SK-N-SH (cell line): ENCODE results near the gene TRAF4. TPM values are rescaled to one million over a fixed set of nuclear protein-coding genes. Genes with fewer than 3 reads are reported as not detected.

Experiments
- CTCF ChIA-PET: fragments of 300-600, 350-600 bp; formaldehyde crosslinking; extraction: SDS; loops from one replicate; lab custom pipeline; 2021; lab: Yijun Ruan, JAX
- POLR2A ChIA-PET: fragments of 350-600 bp; sonication (Branson Sonifier 250); formaldehyde crosslinking; extraction: SDS; loops from one replicate; lab custom pipeline; 2020; ENCODE audit warnings: antibody characterized with exemption, inconsistent platforms; lab: Yijun Ruan, JAX
- DNase-seq: peaks from one replicate; pipeline ENCODE4 v3.0.0; 2012
- H2AFZ ChIP-seq: fragments of 200-600 bp; sonication (generic); 2 replicates; pipeline ENCODE4 v1.8.1; 2016; ENCODE audit warnings: antibody characterized with exemption, mild to moderate bottlenecking, low read depth
- H3F3A ChIP-seq: fragments of 200-600 bp; sonication (generic); replicated peaks from 2 replicates; pipeline ENCODE3; 2016; ENCODE audit warnings: antibody characterized with exemption, mild to moderate bottlenecking; ENCODE audit not compliant: insufficient read depth
- H3K27ac ChIP-seq, 2 experiments: fragments of 200-500 bp in 1 of 2; fragments of 200-600 bp in 1 of 2; sonication (Bioruptor generic) in 1 of 2; sonication (generic), shearing (Covaris generic) in 1 of 2; 2 replicates each; pipeline versions ENCODE4 v1.5.1 to v1.6.1; 2014 to 2016; ENCODE audit warnings: low read depth in 2 of 2, inconsistent platforms in 1 of 2, low read length in 1 of 2, mild to moderate bottlenecking in 1 of 2, mixed read lengths in 1 of 2
- H3K27me3 ChIP-seq: fragments of 200-600 bp; sonication (generic), shearing (Covaris generic); 2 replicates; pipeline ENCODE4 v1.6.1; 2016; ENCODE audit warnings: mixed run types; ENCODE audit not compliant: insufficient read depth
- H3K36me3 ChIP-seq, 2 experiments: fragments of 200-500 bp in 1 of 2; fragments of 200-600 bp in 1 of 2; sonication (Bioruptor generic) in 1 of 2; sonication (generic) in 1 of 2; replicated peaks in 1 of 2; 2 replicates each; pipeline versions ENCODE3 to v1.5.1; 2014 to 2016; ENCODE audit warnings: low read length in 1 of 2, mild to moderate bottlenecking in 1 of 2; ENCODE audit not compliant: insufficient read depth in 2 of 2, control insufficient read depth in 1 of 2
- H3K4me1 ChIP-seq, 2 experiments: fragments of 200-500 bp in 1 of 2; fragments of 200-600 bp in 1 of 2; sonication (Bioruptor generic) in 1 of 2; sonication (generic), shearing (Covaris generic) in 1 of 2; 2 replicates each; pipeline versions ENCODE4 v1.5.1 to v1.6.1; 2014 to 2016; ENCODE audit warnings: low read depth in 1 of 2, low read length in 1 of 2, mixed run types in 1 of 2; ENCODE audit not compliant: insufficient read depth in 2 of 2, control insufficient read depth in 1 of 2
- H3K4me2 ChIP-seq: fragments of 200-600 bp; sonication (generic), shearing (Covaris generic); 2 replicates; pipeline ENCODE4 v1.6.1; 2017; ENCODE audit warnings: mixed run types
- H3K4me3 ChIP-seq, 2 experiments: fragments of 200-500 bp in 1 of 2; fragments of 200-600 bp in 1 of 2; sonication (Bioruptor generic) in 1 of 2; sonication (generic), shearing (Covaris generic) in 1 of 2; 2 replicates each; pipeline versions ENCODE4 v1.5.1 to v1.8.1; 2014 to 2016; ENCODE audit warnings: low read depth in 2 of 2, inconsistent platforms in 1 of 2, low read length in 1 of 2, mild to moderate bottlenecking in 1 of 2, mixed read lengths in 1 of 2, moderate library complexity in 1 of 2
- H3K79me2 ChIP-seq: fragments of 200-600 bp; sonication (generic); 2 replicates; pipeline ENCODE4 v1.8.1; 2017; ENCODE audit warnings: mild to moderate bottlenecking; ENCODE audit not compliant: insufficient read depth
- H3K9ac ChIP-seq: fragments of 200-600 bp; sonication (generic); 2 replicates; pipeline ENCODE4 v1.6.1; 2017; ENCODE audit warnings: mixed run types
- H3K9me2 ChIP-seq: fragments of 200-600 bp; sonication (generic); 2 replicates; pipeline ENCODE4 v1.6.1; 2017; ENCODE audit warnings: mixed run types
- H3K9me3 ChIP-seq: fragments of 200-600 bp; sonication (generic); 2 replicates; pipeline ENCODE4 v1.6.1; 2017; ENCODE audit warnings: mixed run types, mild to moderate bottlenecking, moderate library complexity
- H4K20me1 ChIP-seq: fragments of 200-600 bp; sonication (generic); 2 replicates; pipeline ENCODE4 v1.6.1; 2017; ENCODE audit warnings: mild to moderate bottlenecking, mixed run types; ENCODE audit not compliant: insufficient read depth
- CTCF ChIP-seq: fragments of 200-600 bp; sonication (generic); IDR thresholded peaks from 2 replicates; pipeline ENCODE4 v1.6.1; 2017; ENCODE audit warnings: antibody characterized with exemption, mild to moderate bottlenecking, moderate library complexity
- ELF1 ChIP-seq: IDR thresholded peaks from 2 replicates; pipeline ENCODE4 v1.4.0; 2012
- EP300 ChIP-seq, 2 experiments: IDR thresholded peaks; 2 replicates each; pipeline versions ENCODE4 v1.4.0 to v1.6.1; 2012; ENCODE audit warnings: borderline replicate concordance in 1 of 2, low read depth in 1 of 2, low read length in 1 of 2
- FOSL2 ChIP-seq: IDR thresholded peaks from 2 replicates; pipeline ENCODE4 v1.4.0; 2012; ENCODE audit warnings: low read depth, mild to moderate bottlenecking, moderate library complexity, borderline replicate concordance
- FOXJ3 ChIP-seq: sonication (generic); formaldehyde crosslinking; IDR thresholded peaks from 2 replicates; pipeline ENCODE4 v1.5.1; 2020; ENCODE audit warnings: mild to moderate bottlenecking, missing genetic modification reagents
- GATA2 ChIP-seq: sonication (generic); formaldehyde crosslinking; IDR thresholded peaks from 2 replicates; pipeline ENCODE4 v1.5.0; 2020; ENCODE audit warnings: mild to moderate bottlenecking, missing genetic modification reagents
- MEF2A ChIP-seq: IDR thresholded peaks from 2 replicates; pipeline ENCODE4 v1.4.0; 2012; ENCODE audit warnings: low read depth, borderline replicate concordance
- MXI1 ChIP-seq: IDR thresholded peaks from 2 replicates; pipeline ENCODE4 v1.6.1; 2012; ENCODE audit warnings: mild to moderate bottlenecking, low read depth, low read length, improper control_type of control experiment
- NFIC ChIP-seq: IDR thresholded peaks from 2 replicates; pipeline ENCODE4 v1.4.0; 2012; ENCODE audit warnings: borderline replicate concordance
- POLR2AphosphoS5 ChIP-seq: IDR thresholded peaks from 2 replicates; pipeline ENCODE4 v1.6.1; 2012; ENCODE audit warnings: low read depth, low read length
- RAD21 ChIP-seq: IDR thresholded peaks from 2 replicates; pipeline ENCODE4 v1.6.1; 2012; ENCODE audit warnings: mild to moderate bottlenecking, low read length
- SIN3A ChIP-seq: IDR thresholded peaks from 2 replicates; pipeline ENCODE4 v1.6.1; 2012; ENCODE audit warnings: low read depth, mild to moderate bottlenecking, low read length, moderate library complexity, borderline replicate concordance
- SMC3 ChIP-seq: IDR thresholded peaks from 2 replicates; pipeline ENCODE4 v1.6.1; 2012; ENCODE audit warnings: low read depth, low read length, improper control_type of control experiment
- TAF1 ChIP-seq: IDR thresholded peaks from 2 replicates; pipeline ENCODE4 v1.6.1; 2012; ENCODE audit warnings: low read depth, mild to moderate bottlenecking, low read length, moderate library complexity, borderline replicate concordance
- TEAD4 ChIP-seq: IDR thresholded peaks from 2 replicates; pipeline ENCODE4 v1.4.0; 2012; ENCODE audit warnings: mild to moderate bottlenecking, borderline replicate concordance; ENCODE audit not compliant: insufficient read depth
- USF1 ChIP-seq: IDR thresholded peaks from 2 replicates; pipeline ENCODE4 v1.4.0; 2012; ENCODE audit warnings: low read depth, borderline replicate concordance
- YY1 ChIP-seq: IDR thresholded peaks from 2 replicates; pipeline ENCODE4 v1.4.0; 2012; ENCODE audit warnings: low read depth, mild to moderate bottlenecking
- ZBTB33 ChIP-seq: IDR thresholded peaks from 2 replicates; pipeline ENCODE4 v1.4.0; 2012; ENCODE audit warnings: low read depth, borderline replicate concordance
- WGBS: methylation state at CpG from one replicate; pipeline ENCODE4 v1.1.6; 2017; ENCODE audit warnings: low lambda C conversion rate; 5-methylcytosine and 5-hydroxymethylcytosine counted together
- polyA plus RNA-seq, 3 experiments: library from polyadenylated mRNA; depleted of rRNA; stranded (reverse); fragments of >200 nt; gene quantifications; 2 replicates each; pipeline ENCODE4 v1.2.3, GENCODE V29; 2012

The TRAF4 gene
- polyA plus RNA-seq, 1 of the 3 experiments (the other 2 are of a cell fraction) = 95.7 TPM

GRCh38 chr17:28751600-28752366 is 8.0 kb downstream of the TRAF4 start (continued):
- TF ChIP-seq EP300 (IDR thresholded peaks at IDR 0.05; ENCODE audit: borderline replicate concordance in 1 of 2, low read depth in 1 of 2, low read length in 1 of 2) (no peak), POLR2AphosphoS5 (no peak), CTCF (no peak), SMC3 (no peak), USF1 (no peak), SIN3A (no peak), RAD21 (no peak)

- 93% methylated on average over 7 of the region's 7 CpGs for WGBS
- Histone ChIP-seq H3F3A (peaks cover 35% of the 10 kb centered on the region), H3K9me2 (no peaks in the 10 kb centered on the region), H3K4me3 (no peak overlapping the region), H3K4me1 (peaks cover 2 to 10% of the 10 kb centered on the region in 2 experiments; a peak in 3 of 4 replicates), H4K20me1 (peaks cover 17% of the 10 kb centered on the region), H3K27me3 (no peaks in the 10 kb centered on the region), H3K9me3 (no peaks in the 10 kb centered on the region), H2AFZ (no peak overlapping the region), H3K27ac (no peak overlapping the region), H3K36me3 (peaks cover 27 to 34% of the 10 kb centered on the region in 2 experiments), H3K79me2 (peaks cover 13% of the 10 kb centered on the region; the same call in 1 of the 2 replicates), H3K4me2 (no peak overlapping the region), H3K9ac (no peak overlapping the region)
- CTCF ChIA-PET = interaction anchor here (20.4 kb wide), 1 partner anchor 31 kb away, joined by 612 read pairs; the partner anchor contains the start of genes NEK8, RPL23A and TLCD1
- POLR2A ChIA-PET = no interaction called here
- TF ChIP-seq SIN3A (no peak), MXI1 (no peak), TAF1 (no peak), ELF1 (no peak), GATA2 (CRISPR knock-in tag) (no peak), NFIC (no peak), YY1 (no peak), ZBTB33 (no peak), FOXJ3 (CRISPR knock-in tag) (no peak), POLR2AphosphoS5 (no peak; the same call in 1 of the 2 replicates), TEAD4 (no peak), MEF2A (no peak), FOSL2 (no peak)
- DNase-seq = no peak
Observed at GRCh38 chr17:28755486-28755885, 11.7 kb downstream of the TRAF4 start.
